GM12878 (cell line): Measurements from ENCODE around the gene CNN1. TPM values are rescaled to one million over a fixed set of nuclear protein-coding genes. Genes with fewer than 3 reads are reported as not detected.

ENCODE experiments used
- ATAC-seq: fragments of 200-7000 bp; cut with Tn5 transposase; 3 replicates; pipeline ENCODE4 v1.9.1; 2020; ENCODE audit warnings: mild to moderate bottlenecking, moderate library complexity
- BruUV-seq: library from RNA; stranded (reverse); fragments of 400-500 nt; replicated peaks from 2 replicates; lab custom pipeline; 2021; lab: Mats Ljungman, UMichigan
- CTCF ChIA-PET: fragments of 300-600 bp; sonication (Branson Sonifier 250); formaldehyde crosslinking; extraction: SDS; loops from one replicate; lab custom pipeline; 2021; ENCODE audit warnings: inconsistent platforms; lab: Yijun Ruan, JAX
- POLR2A ChIA-PET: fragments of 350-600 bp; formaldehyde crosslinking; extraction: SDS; loops from one replicate; lab custom pipeline; 2021; ENCODE audit warnings: inconsistent platforms; lab: Charles Lee
- RAD21 ChIA-PET: fragments of 300-600 bp; sonication (Branson Sonifier 250); formaldehyde crosslinking; loops from one replicate; lab custom pipeline; 2023; ENCODE audit warnings: antibody characterized with exemption; ENCODE audit not compliant: unreplicated experiment; lab: Charles Lee
- SMC1A ChIA-PET: fragments of 300-600 bp; sonication (Branson Sonifier 250); formaldehyde crosslinking; loops from one replicate; lab custom pipeline; 2023; ENCODE audit not compliant: unreplicated experiment, uncharacterized antibody; lab: Charles Lee
- DNase-seq: peaks from one replicate; pipeline ENCODE4 v3.0.0-alpha.2; 2011; ENCODE audit warnings: low read depth, low spot score
- FAIRE-seq: peaks from 3 replicates; lab custom pipeline; 2011; peaks lifted over from hg19 to GRCh38; lab: Jason Lieb, UNC
- H2AFZ ChIP-seq: 2 replicates; pipeline ENCODE4 v1.6.0; 2011; ENCODE audit warnings: low read depth, low read length, control low read depth; ENCODE audit not compliant: control insufficient read depth
- H3K27ac ChIP-seq: 2 replicates; pipeline ENCODE4 v1.5.1; 2011; ENCODE audit warnings: control low read depth; ENCODE audit not compliant: control insufficient read depth, insufficient read depth
- H3K27me3 ChIP-seq, 2 experiments: replicated peaks in 1 of 2; 2 replicates each; pipeline versions ENCODE4 v1.6.0 to v1.6.1; 2011; ENCODE audit warnings: low read length in 1 of 2; ENCODE audit not compliant: control insufficient read depth in 2 of 2, insufficient read depth in 2 of 2
- H3K36me3 ChIP-seq, 2 experiments: 2 replicates each; pipeline ENCODE4 v1.5.1; 2011; ENCODE audit warnings: low read length in 1 of 2; ENCODE audit not compliant: control insufficient read depth in 2 of 2, insufficient read depth in 2 of 2
- H3K4me1 ChIP-seq: 2 replicates; pipeline ENCODE4 v1.6.1; 2011; ENCODE audit warnings: mild to moderate bottlenecking, low read length, moderate library complexity, mixed read lengths; ENCODE audit not compliant: control insufficient read depth, insufficient read depth
- H3K4me2 ChIP-seq: 2 replicates; pipeline ENCODE4 v1.6.0; 2011; ENCODE audit warnings: control low read depth; ENCODE audit not compliant: control insufficient read depth, insufficient read depth
- H3K4me3 ChIP-seq: fragments of 200-600 bp; sonication (generic); 2 replicates; pipeline ENCODE4 v1.5.1; 2016
- H3K79me2 ChIP-seq: 2 replicates; pipeline ENCODE4 v1.6.0; 2011; ENCODE audit warnings: low read length; ENCODE audit not compliant: control insufficient read depth, insufficient read depth
- H3K9ac ChIP-seq: 2 replicates; pipeline ENCODE4 v1.8.0; 2011; ENCODE audit warnings: low read length, control low read depth, mixed read lengths; ENCODE audit not compliant: control insufficient read depth, insufficient read depth
- H3K9me3 ChIP-seq: replicated peaks from 3 replicates; pipeline ENCODE4 v1.5.1; 2011; ENCODE audit warnings: mild to moderate bottlenecking, low read length; ENCODE audit not compliant: control insufficient read depth, insufficient read depth
- H4K20me1 ChIP-seq: 2 replicates; pipeline ENCODE4 v1.6.0; 2011; ENCODE audit not compliant: control insufficient read depth, insufficient read depth
- CREM ChIP-seq: IDR thresholded peaks from 2 replicates; pipeline ENCODE4 v1.6.1; 2014; ENCODE audit warnings: antibody characterized with exemption, low read depth
- CTCF ChIP-seq, 3 experiments: IDR thresholded peaks in 2 of 3; conservative IDR thresholded peaks in 1 of 3; 2 replicates each; pipeline ENCODE4 v1.5.1; 2011; ENCODE audit warnings: low read depth in 3 of 3, low read length in 3 of 3, mild to moderate bottlenecking in 3 of 3, control low read depth in 2 of 3, moderate library complexity in 2 of 3, inconsistent platforms in 1 of 3, mixed read lengths in 1 of 3; ENCODE audit not compliant: control insufficient read depth in 2 of 3, insufficient read depth in 1 of 3; ENCODE audit errors: extremely low read depth in 1 of 3
- EED ChIP-seq: sonication (generic); IDR thresholded peaks from 2 replicates; pipeline ENCODE4 v1.6.1; 2016; ENCODE audit warnings: antibody characterized with exemption, low read depth
- ELK1 ChIP-seq: IDR thresholded peaks from 2 replicates; pipeline ENCODE4 v1.6.1; 2012; ENCODE audit warnings: low read depth, low read length, improper control_type of control experiment
- EP300 ChIP-seq, 2 experiments: fragments of 150-350 bp in 1 of 2; IDR thresholded peaks; 2 replicates each; pipeline ENCODE4 v1.6.1; 2011 to 2012; ENCODE audit warnings: low read depth in 2 of 2, low read length in 2 of 2, borderline replicate concordance in 1 of 2, improper control_type of control experiment in 1 of 2, inconsistent platforms in 1 of 2; ENCODE audit not compliant: control insufficient read depth in 1 of 2
- FOXM1 ChIP-seq: IDR thresholded peaks from 2 replicates; pipeline ENCODE4 v1.6.1; 2012; ENCODE audit warnings: low read depth, mild to moderate bottlenecking, inconsistent platforms, low read length, moderate library complexity
- HDAC6 ChIP-seq: fragments of 200-600 bp; sonication (generic); IDR thresholded peaks from one replicate; pipeline ENCODE4 v1.8.0; 2017; ENCODE audit warnings: antibody characterized with exemption; ENCODE audit not compliant: unreplicated experiment
- JUNB ChIP-seq: IDR thresholded peaks from 2 replicates; pipeline ENCODE4 v1.6.1; 2016; ENCODE audit warnings: antibody characterized with exemption, mild to moderate bottlenecking
- MEF2A ChIP-seq: IDR thresholded peaks from 2 replicates; pipeline ENCODE4 v1.6.1; 2011; ENCODE audit warnings: low read depth, mild to moderate bottlenecking, low read length, moderate library complexity; ENCODE audit not compliant: insufficient read depth
- MTA2 ChIP-seq: fragments of 450-650 bp; IDR thresholded peaks from 2 replicates; pipeline ENCODE4 v1.6.1; 2016; ENCODE audit warnings: low read depth, mild to moderate bottlenecking, moderate library complexity
- MTA3 ChIP-seq: IDR thresholded peaks from 2 replicates; pipeline ENCODE4 v1.6.1; 2012; ENCODE audit warnings: low read length, inconsistent platforms, borderline replicate concordance
- SMC3 ChIP-seq: IDR thresholded peaks from 2 replicates; pipeline ENCODE4 v1.6.1; 2011; ENCODE audit warnings: low read length, improper control_type of control experiment, borderline replicate concordance
- SUPT20H ChIP-seq: IDR thresholded peaks from 2 replicates; pipeline ENCODE4 v1.6.1; 2011; ENCODE audit warnings: low read depth, mild to moderate bottlenecking, low read length, moderate library complexity, borderline replicate concordance; ENCODE audit not compliant: control insufficient read depth
- WGBS: methylation state at CpG from one replicate; pipeline ENCODE4 v1.1.6; 2016; ENCODE audit warnings: low lambda C conversion rate; ENCODE audit not compliant: insufficient replicate concordance, insufficient coverage; ENCODE audit errors: missing lambda C conversion rate; 5-methylcytosine and 5-hydroxymethylcytosine counted together
- in situ Hi-C: fragments of 300-500 bp; cut with MboI; formaldehyde crosslinking; loops from 9 replicates; pipeline ENCODE4 v1.14.3; 2018; ENCODE audit warnings: mixed read lengths
- intact Hi-C: fragments of 100-400 bp; cut with micrococcal nuclease; formaldehyde crosslinking; loops from one replicate; pipeline ENCODE4 v1.14.2; 2022; ENCODE audit not compliant: unreplicated experiment
- polyA plus RNA-seq, 11 experiments: library from polyadenylated mRNA; depleted of rRNA in 4 of 11; unstranded in 6 of 11; stranded (reverse) in 5 of 11; fragments of >200 nt; fragmentation: Nextera tagmentation in 4 of 11; fragmentation: Illumina TruSeq in 1 of 11; extraction: Ambion mirVana in 4 of 11; extraction: Trizol in 1 of 11; gene quantifications; 1 replicate in 1 of 11; 2 replicates in 10 of 11; pipeline versions ENCODE4 v1.2.1 to v1.2.3, GENCODE V29; 2011 to 2016; ENCODE audit warnings: inconsistent platforms in 2 of 11, missing spikeins in 2 of 11, low read depth in 1 of 11
- total RNA-seq, 4 experiments: library from RNA; depleted of rRNA in 3 of 4; stranded (reverse); fragments of >200 nt in 3 of 4; fragmentation: Illumina TruSeq in 1 of 4; extraction: Trizol in 1 of 4; gene quantifications; 2 replicates each; pipeline versions ENCODE4 v1.2.1 to v1.2.3, GENCODE V29; 2013 to 2021
- TF ChIP-seq, protein P1 (sequence below): fragments of 450-650 bp; formaldehyde crosslinking; IDR thresholded peaks from 2 replicates; pipeline ENCODE4 v1.4.0; 2022; ENCODE audit warnings: mild to moderate bottlenecking, moderate library complexity

The CNN1 gene
- total and polyA plus RNA-seq, 10 of the 15 experiments (the other 5 are each of a cell fraction or from before 2014, with no cell fraction given), result 0.03 to 0.58 (median 0.22) TPM; not detected in 1

DNA sequence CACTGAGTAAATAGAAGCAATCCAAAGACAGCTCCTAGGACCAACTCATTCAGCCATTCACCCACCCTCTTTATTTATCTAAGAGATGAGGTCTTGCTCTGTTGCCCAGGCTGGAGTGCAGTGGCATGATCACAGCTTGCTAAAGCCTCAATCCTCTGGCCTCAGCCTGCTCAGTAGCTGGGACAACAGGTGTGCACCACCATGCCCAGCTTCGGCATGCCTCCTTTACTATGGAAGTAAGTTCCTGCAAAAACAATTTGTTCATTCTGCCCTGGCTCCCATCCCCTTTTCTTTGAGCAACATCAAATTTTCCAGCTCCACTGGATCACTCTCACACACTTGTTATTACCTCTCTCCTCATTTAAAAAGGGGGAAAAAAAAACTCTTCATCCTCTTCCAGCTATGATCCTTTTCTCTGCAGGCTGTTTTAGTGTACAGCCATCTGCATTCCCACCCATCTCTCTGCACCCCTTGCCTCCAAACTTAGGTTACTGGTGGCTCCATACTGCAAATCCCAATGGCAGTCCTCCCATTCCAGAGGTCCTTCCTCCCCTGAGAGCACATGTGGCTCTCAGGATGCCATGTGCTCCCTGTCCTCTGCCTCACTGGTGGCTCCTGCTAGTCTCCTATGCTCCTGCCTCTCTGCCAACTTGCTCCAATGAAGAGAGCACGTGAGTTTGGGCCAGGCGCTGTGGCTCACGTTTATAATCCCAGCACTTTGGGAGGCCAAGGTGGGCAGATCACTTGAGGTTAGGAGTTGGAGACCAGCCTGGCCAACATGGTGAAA lies 18.2 kb downstream of the CNN1 start:
- intact Hi-C loops, result no loop called here
- FAIRE-seq (no peak), DNase-seq (no peak), ATAC-seq (no peak)
- POLR2A ChIA-PET, result interaction anchor here (0.6 to 2.8 kb wide), 7 partner anchors 11 to 582 kb away, joined by 3 to 9 read pairs (median 4); partner anchors contain the start of gene ODAD3
- peaks cover 23% of the 10 kb centered on the region for H3K4me1 ChIP-seq
- no peak overlapping the region for H3K9ac ChIP-seq
- H2AFZ ChIP-seq, result no peak overlapping the region
- 96% methylated on average over 4 of the region's 4 CpGs for WGBS
- no peaks in the 10 kb centered on the region for H3K27me3 ChIP-seq
- H3K4me2 ChIP-seq, result peak overlapping the region; percentile 36
- H4K20me1 ChIP-seq, result no peaks in the 10 kb centered on the region
- no TSS peak for BruUV-seq
- H3K36me3 ChIP-seq, result peaks cover 7 to 22% of the 10 kb centered on the region in 2 experiments; a peak in 3 of 4 replicates
- in situ Hi-C loops, result no loop called here
- H3K79me2 ChIP-seq, result peaks cover 48% of the 10 kb centered on the region
- H3K9me3 ChIP-seq, result no peaks in the 10 kb centered on the region
- peak overlapping the region; percentile 23 for H3K4me3 ChIP-seq
- H3K27ac ChIP-seq, result no peak overlapping the region
- CTCF ChIA-PET, result interaction anchor here (0.8 to 9.1 kb wide), 2 partner anchors 20 to 30 kb away, joined by 3 to 225 read pairs; no protein-coding TSS in a partner anchor
- TF ChIP-seq HDAC6, result no peak
- no peak for TF ChIP-seq CTCF (IDR thresholded peaks at IDR 0.05 in 2 of 3, conservative IDR thresholded peaks at IDR 0.05 in 1 of 3; ENCODE audit: control insufficient read depth in 2 of 3, extremely low read depth in 1 of 3, insufficient read depth in 1 of 3, low read depth in 3 of 3, low read length in 3 of 3)
- no peak for TF ChIP-seq JUNB
- TF ChIP-seq FOXM1, result no peak
- TF ChIP-seq MEF2A, result no peak
- no peak for TF ChIP-seq EED
- TF ChIP-seq SMC3, result no peak
- no peak for TF ChIP-seq ELK1
- TF ChIP-seq CREM, result no peak
- no peak for TF ChIP-seq MTA2
- no peak for TF ChIP-seq MTA3
- TF ChIP-seq, protein P1, sequence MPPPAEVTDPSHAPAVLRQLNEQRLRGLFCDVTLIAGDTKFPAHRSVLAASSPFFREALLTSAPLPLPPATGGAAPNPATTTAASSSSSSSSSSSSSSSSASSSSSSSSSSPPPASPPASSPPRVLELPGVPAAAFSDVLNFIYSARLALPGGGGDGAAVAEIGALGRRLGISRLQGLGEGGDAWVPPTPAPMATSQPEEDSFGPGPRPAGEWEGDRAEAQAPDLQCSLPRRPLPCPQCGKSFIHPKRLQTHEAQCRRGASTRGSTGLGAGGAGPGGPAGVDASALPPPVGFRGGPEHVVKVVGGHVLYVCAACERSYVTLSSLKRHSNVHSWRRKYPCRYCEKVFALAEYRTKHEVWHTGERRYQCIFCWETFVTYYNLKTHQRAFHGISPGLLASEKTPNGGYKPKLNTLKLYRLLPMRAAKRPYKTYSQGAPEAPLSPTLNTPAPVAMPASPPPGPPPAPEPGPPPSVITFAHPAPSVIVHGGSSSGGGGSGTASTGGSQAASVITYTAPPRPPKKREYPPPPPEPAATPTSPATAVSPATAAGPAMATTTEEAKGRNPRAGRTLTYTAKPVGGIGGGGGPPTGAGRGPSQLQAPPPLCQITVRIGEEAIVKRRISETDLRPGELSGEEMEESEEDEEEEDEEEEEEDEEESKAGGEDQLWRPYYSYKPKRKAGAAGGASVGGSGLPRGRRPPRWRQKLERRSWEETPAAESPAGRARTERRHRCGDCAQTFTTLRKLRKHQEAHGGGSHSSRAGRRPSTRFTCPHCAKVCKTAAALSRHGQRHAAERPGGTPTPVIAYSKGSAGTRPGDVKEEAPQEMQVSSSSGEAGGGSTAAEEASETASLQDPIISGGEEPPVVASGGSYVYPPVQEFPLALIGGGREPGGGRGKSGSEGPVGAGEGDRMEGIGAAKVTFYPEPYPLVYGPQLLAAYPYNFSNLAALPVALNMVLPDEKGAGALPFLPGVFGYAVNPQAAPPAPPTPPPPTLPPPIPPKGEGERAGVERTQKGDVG (CRISPR knock-in tag), result no peak
- no peak for TF ChIP-seq EP300 (IDR thresholded peaks at IDR 0.05; ENCODE audit: borderline replicate concordance in 1 of 2, control insufficient read depth in 1 of 2, low read depth in 2 of 2, low read length in 2 of 2)
- TF ChIP-seq SUPT20H, result no peak
- RAD21 ChIA-PET, result interaction anchor here (0.7 to 1.0 kb wide), 3 partner anchors 20 to 1055 kb away, joined by 3 read pairs; no protein-coding TSS in a partner anchor
- SMC1A ChIA-PET, result interaction anchor here (8.5 kb wide), 1 partner anchor 27 kb away, joined by 215 read pairs; the partner anchor contains the start of gene ACP5
